ENCODE measurements around the gene SFXN4. TPM values are rescaled to one million over a fixed set of nuclear protein-coding genes. Genes with fewer than 3 reads are reported as not detected.

Gene SFXN4, protein sequence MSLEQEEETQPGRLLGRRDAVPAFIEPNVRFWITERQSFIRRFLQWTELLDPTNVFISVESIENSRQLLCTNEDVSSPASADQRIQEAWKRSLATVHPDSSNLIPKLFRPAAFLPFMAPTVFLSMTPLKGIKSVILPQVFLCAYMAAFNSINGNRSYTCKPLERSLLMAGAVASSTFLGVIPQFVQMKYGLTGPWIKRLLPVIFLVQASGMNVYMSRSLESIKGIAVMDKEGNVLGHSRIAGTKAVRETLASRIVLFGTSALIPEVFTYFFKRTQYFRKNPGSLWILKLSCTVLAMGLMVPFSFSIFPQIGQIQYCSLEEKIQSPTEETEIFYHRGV
- 10 to 100 TPM in 1 of 2 donors, 1 to 10 TPM in 1; 9.5 to 16.1 TPM for total RNA-seq

DNA sequence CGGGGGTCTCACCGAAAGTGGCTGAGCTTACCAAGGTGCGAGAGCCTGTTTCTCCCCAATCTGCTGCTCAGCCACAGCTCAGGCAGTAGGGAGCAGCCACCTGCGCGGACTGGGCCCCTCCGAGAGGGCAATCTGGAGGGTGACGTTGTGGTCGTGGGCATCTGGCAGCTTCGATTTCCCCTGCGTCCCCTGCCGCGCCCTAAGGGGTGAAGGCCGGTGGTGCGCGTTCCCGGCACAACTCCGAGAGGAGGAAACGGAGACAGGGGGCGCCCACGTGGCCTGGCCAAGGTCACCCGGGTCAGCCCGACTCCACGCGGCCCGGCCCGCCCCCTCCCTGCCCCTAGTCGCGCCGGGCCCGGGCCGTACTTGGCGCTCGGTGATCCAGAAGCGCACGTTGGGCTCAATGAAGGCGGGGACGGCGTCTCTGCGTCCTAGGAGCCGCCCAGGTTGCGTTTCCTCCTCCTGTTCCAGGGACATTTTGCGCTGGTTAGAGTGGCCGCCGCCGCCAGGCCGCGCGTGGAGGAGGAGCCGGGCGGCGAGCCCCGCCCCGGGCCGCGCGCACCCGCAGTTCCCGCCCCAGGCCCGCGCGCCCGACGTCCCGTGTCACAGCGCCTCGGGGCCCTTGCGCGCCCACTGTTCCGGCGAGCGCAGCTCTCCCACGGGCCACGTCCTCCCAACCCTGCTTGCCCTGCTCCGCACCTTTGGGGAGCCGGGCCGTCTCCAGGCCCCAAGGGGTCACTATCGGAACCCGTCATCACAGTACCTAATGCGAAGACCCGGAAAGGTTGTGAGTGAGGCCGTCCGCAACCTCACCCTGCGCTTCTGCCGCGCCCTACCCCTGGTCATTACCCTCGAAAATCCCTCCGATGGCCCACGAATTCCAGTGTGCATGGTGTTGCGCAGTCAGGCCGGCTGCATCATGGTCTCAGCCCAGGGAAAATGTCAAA, at the start of gene SFXN4:
Gene SFXN4 (minus strand): TSS at position 544 of the 947 bp plus-strand sequence. CDS start 67 bp downstream, at position 477.
- peak within 1 kb of the TSS; percentile 82 to 90 for H3K27ac ChIP-seq
- H3K36me3 ChIP-seq: peaks cover 16% of the 10 kb centered on the region
- peaks cover 7 to 20% of the 10 kb centered on the region in 2 donors for H3K4me1 ChIP-seq (ENCODE audit: control insufficient read depth in 1 of 2, low read depth in 2 of 2)
- no peaks in the 10 kb centered on the region for H3K9me3 ChIP-seq
- DNase-seq (ENCODE audit: low spot score) (peak; percentile 15), ATAC-seq (ENCODE audit: insufficient number of reproducible peaks, low FRiP score, low read depth) (peak; percentile 91)
- TF ChIP-seq, protein P1, sequence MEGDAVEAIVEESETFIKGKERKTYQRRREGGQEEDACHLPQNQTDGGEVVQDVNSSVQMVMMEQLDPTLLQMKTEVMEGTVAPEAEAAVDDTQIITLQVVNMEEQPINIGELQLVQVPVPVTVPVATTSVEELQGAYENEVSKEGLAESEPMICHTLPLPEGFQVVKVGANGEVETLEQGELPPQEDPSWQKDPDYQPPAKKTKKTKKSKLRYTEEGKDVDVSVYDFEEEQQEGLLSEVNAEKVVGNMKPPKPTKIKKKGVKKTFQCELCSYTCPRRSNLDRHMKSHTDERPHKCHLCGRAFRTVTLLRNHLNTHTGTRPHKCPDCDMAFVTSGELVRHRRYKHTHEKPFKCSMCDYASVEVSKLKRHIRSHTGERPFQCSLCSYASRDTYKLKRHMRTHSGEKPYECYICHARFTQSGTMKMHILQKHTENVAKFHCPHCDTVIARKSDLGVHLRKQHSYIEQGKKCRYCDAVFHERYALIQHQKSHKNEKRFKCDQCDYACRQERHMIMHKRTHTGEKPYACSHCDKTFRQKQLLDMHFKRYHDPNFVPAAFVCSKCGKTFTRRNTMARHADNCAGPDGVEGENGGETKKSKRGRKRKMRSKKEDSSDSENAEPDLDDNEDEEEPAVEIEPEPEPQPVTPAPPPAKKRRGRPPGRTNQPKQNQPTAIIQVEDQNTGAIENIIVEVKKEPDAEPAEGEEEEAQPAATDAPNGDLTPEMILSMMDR (IDR thresholded peaks at IDR 0.05): no peak
- H3K4me3 ChIP-seq: peak within 1 kb of the TSS; percentile 80
- H3K27me3 ChIP-seq (replicated peaks; ENCODE audit: insufficient read depth): no peaks in the 10 kb centered on the region

DNA sequence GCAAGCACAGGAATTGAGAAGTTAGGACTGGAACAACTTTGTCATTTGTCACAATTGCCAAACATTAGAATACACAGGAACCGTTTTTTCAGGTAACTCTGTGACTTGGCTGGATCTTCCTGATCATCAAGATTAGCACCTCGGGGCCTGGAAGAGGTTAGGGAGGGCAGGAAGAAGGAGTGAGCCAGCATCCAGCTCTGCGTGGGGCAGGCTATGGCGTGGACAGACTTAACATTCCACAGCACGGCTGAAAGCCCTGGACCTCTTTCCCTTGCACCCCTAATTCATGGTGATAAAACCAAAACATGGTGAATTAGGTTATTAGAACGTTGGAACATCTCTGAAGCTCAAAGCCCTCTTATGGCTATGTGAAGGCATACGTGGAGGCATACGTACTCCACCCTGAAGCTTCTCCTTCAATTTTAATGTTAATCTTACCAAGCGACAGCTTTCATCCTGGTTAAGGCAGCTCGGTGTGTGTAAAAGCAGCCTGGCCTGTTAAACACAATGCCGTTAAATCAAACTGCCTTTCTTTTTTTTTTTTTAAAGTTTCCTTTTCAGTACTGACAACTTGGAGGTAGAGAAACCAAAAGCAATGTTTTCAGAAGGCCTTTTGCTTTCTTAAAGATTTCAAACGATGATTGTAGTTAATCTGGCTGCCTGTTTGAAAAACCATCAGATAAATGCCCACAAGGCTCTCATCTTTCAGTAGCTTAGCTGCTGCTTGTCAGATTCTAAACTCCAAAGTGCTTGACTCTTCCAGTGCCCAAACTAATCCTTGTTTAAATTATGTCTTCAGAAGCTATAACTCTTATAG, 46.3 kb upstream of the SFXN4 start:
- H3K27me3 ChIP-seq (replicated peaks; ENCODE audit: insufficient read depth): no peaks in the 10 kb centered on the region
- ATAC-seq (ENCODE audit: insufficient number of reproducible peaks, low FRiP score, low read depth) (no peak), DNase-seq (ENCODE audit: low spot score) (no peak)
- peak overlapping the region; percentile 92 to 94 for H3K27ac ChIP-seq
- TF ChIP-seq, protein P1 (IDR thresholded peaks at IDR 0.05): no peak
- peaks cover 26 to 70% of the 10 kb centered on the region in 2 donors for H3K4me1 ChIP-seq (ENCODE audit: control insufficient read depth in 1 of 2, low read depth in 2 of 2)
- H3K4me3 ChIP-seq: peak overlapping the region; percentile 95
- H3K9me3 ChIP-seq: no peaks in the 10 kb centered on the region
- no peaks in the 10 kb centered on the region for H3K36me3 ChIP-seq

DNA sequence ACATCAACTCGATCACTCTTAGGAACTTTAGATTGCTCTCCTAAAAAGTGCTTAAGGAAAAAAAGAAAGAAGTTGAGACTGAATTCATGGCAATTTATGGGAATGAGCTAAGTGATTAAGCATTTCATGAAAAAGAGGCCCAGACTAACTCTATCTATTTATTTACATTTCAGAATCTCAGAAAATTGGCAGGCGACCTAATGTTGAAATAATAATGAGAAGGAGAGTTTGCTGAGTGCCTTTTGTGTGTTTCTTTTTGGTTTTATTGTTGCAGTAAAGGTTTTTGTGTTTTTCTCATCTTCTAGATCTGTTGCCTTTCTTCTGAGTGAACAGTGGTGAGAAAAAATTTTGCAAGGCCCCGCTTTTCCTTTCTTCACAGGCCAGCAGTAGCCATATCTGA, 45.7 kb upstream of the SFXN4 start:
- Histone ChIP-seq H3K4me1 (ENCODE audit: control insufficient read depth in 1 of 2, low read depth in 2 of 2) (peaks cover 28 to 68% of the 10 kb centered on the region in 2 donors), H3K27ac (peak overlapping the region; percentile 92 to 94), H3K27me3 (replicated peaks; ENCODE audit: insufficient read depth) (no peaks in the 10 kb centered on the region), H3K4me3 (peak overlapping the region; percentile 95), H3K36me3 (no peaks in the 10 kb centered on the region), H3K9me3 (no peaks in the 10 kb centered on the region)
- ATAC-seq (ENCODE audit: insufficient number of reproducible peaks, low FRiP score, low read depth) (no peak), DNase-seq (ENCODE audit: low spot score) (no peak)
- TF ChIP-seq, protein P1 (IDR thresholded peaks at IDR 0.05): no peak

DNA sequence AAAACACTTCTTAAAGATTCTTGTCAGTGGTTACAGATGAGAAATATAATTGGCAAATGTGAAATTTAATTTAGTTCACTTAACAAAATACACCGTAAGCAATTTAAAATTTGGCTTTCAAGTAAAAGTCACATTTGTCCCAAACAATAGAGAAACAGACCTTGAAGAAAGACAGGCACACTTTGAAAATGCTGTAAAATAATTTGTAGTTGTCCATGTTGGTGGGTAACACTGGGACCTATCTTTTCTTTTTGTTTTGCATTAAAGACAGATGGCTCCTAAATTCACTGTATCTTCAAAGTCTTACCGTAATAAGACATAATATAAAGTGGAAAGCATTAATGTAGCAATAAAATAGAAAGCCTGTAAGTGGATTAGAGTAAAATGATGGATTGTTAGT, 45.1 kb upstream of the SFXN4 start:
- peaks cover 34 to 68% of the 10 kb centered on the region in 2 donors for H3K4me1 ChIP-seq (ENCODE audit: control insufficient read depth in 1 of 2, low read depth in 2 of 2)

More for the DNA sequence above, 45.1 kb upstream of the SFXN4 start:
- peak overlapping the region; percentile 92 to 94 for H3K27ac ChIP-seq
- ATAC-seq (ENCODE audit: insufficient number of reproducible peaks, low FRiP score, low read depth) (no peak), DNase-seq (ENCODE audit: low spot score) (no peak)
- TF ChIP-seq, protein P1 (IDR thresholded peaks at IDR 0.05): no peak
- no peaks in the 10 kb centered on the region for H3K9me3 ChIP-seq
- H3K27me3 ChIP-seq (replicated peaks; ENCODE audit: insufficient read depth): no peaks in the 10 kb centered on the region
- H3K36me3 ChIP-seq: no peaks in the 10 kb centered on the region
- peak overlapping the region; percentile 95 for H3K4me3 ChIP-seq
